ENCODE data around the gene ASCC1. TPM values are rescaled to one million over a fixed set of nuclear protein-coding genes. Genes with fewer than 3 reads are reported as not detected.
A peak's percentile ranks its signal among the peaks of the same experiment; 100 is the strongest.

Gene ASCC1
- total and polyA plus RNA-seq, 2 of the 13 experiments (the other 11 are each of a cell fraction or from before 2014, with no cell fraction given) = 21.6 to 30.1 TPM

DNA sequence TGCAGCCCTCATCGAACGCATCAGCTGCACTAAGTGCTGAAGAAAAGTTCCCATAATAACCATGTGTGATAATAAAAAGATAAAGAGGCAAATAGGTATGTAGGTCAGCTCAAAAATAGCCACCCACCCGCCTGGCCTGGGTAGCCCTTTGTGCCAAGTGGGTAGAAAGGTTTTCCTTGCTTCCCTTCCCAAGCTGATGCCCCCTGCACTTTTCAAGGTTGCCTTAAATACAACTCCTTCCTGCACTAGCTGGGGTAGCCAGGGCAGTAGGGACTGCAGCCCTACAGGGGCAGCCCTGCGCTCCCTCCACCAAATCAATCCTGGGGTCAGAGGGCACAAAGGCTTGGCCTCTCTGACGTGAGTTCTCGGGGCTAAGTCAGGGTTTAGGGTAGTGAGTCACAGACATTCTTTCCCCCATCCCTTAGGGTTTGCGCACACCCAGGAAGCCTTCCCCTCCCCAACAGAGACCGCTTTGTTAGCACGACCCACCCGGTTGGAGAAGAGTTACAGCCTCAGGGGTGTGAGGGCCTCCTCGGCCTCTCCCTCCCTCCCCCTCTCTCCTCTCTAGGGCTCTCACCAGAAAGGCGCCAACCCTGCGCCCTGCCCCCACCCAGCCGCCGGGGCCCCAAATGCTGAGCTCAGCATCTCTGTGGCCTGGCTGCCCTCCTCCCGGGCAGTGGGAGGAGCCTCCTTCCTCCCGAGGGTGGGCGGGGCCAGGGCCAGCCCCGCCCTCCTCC is 44.3 kb upstream of the ASCC1 start (continued):
- TF ChIP-seq ATF2 (CRISPR knock-in tag; IDR thresholded peaks at IDR 0.05) = peak; percentile 13; the same call in 1 of the 2 replicates
- no peak for TF ChIP-seq BRCA1 (CRISPR knock-in tag; IDR thresholded peaks at IDR 0.05)
- peak; percentile 52; the same call in 1 of the 2 replicates for TF ChIP-seq ELF3 (CRISPR knock-in tag; IDR thresholded peaks at IDR 0.05)
- TF ChIP-seq KLF11 (CRISPR knock-in tag; IDR thresholded peaks at IDR 0.05) = no peak; the same call in 1 of the 2 replicates
- peak; percentile 60 for TF ChIP-seq ZNF792 (CRISPR knock-in tag; IDR thresholded peaks at IDR 0.05)
- peak; percentile 96 for TF ChIP-seq NR2F6 (IDR thresholded peaks at IDR 0.05)
- TF ChIP-seq NR2F6 (CRISPR knock-in tag; IDR thresholded peaks at IDR 0.05) = peak; percentile 95
- peak; percentile 57; the same call in 1 of the 2 replicates for TF ChIP-seq UBTF (CRISPR knock-in tag; IDR thresholded peaks at IDR 0.05)
- TF ChIP-seq, protein P1, sequence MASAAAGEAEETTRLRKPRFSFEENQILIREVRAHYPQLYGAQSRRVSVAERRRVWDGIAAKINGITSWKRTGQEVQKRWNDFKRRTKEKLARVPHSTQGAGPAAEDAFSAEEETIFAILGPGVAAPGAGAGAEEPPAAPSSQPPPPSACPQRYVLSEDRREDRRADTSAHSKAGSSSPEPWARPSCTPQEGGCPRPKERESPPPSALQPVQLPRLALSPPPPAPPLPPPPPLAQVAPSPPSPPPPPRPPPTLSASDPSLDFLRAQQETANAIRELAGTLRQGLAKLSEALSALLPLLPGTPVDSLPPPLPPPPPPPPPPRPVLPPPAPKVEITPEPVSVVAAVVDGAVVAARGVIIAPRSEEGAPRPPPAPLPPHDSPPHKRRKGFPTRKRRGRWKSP (CRISPR knock-in tag; IDR thresholded peaks at IDR 0.05) = 0 out of 2 replicates have a peak, but pooled peaks have one; percentile 26
- TF ChIP-seq KDM6A (CRISPR knock-in tag; IDR thresholded peaks at IDR 0.05; ENCODE audit: low read depth) = no peak; the same call in 1 of the 2 replicates
- TF ChIP-seq SNAI1 (CRISPR knock-in tag; IDR thresholded peaks at IDR 0.05; ENCODE audit: borderline replicate concordance) = no peak
- peak; percentile 93 for TF ChIP-seq FOSL2 (CRISPR knock-in tag; IDR thresholded peaks at IDR 0.05)
- TF ChIP-seq ZC3H13 (CRISPR knock-in tag; IDR thresholded peaks at IDR 0.05) = no peak
- TF ChIP-seq NCOA1 (CRISPR knock-in tag; IDR thresholded peaks at IDR 0.05) = no peak
- TF ChIP-seq ZNF251 (CRISPR knock-in tag; IDR thresholded peaks at IDR 0.05) = no peak
- TF ChIP-seq ZBTB20 (CRISPR knock-in tag; IDR thresholded peaks at IDR 0.05; ENCODE audit: borderline replicate concordance, low read depth) = peak; percentile 64; the same call in 1 of the 2 replicates
- TF ChIP-seq ZNF263 (CRISPR knock-in tag; IDR thresholded peaks at IDR 0.05) = 0 out of 2 replicates have a peak, but pooled peaks have one; percentile 45
- TF ChIP-seq, protein P2, sequence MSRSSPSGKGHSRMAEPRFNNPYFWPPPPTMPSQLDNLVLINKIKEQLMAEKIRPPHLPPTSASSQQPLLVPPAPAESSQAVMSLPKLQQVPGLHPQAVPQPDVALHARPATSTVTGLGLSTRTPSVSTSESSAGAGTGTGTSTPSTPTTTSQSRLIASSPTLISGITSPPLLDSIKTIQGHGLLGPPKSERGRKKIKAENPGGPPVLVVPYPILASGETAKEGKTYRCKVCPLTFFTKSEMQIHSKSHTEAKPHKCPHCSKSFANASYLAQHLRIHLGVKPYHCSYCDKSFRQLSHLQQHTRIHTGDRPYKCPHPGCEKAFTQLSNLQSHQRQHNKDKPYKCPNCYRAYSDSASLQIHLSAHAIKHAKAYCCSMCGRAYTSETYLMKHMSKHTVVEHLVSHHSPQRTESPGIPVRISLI (CRISPR knock-in tag; IDR thresholded peaks at IDR 0.05; ENCODE audit: borderline replicate concordance) = peak; percentile 33; the same call in 1 of the 2 replicates
- no peak for TF ChIP-seq ZNF607 (CRISPR knock-in tag; IDR thresholded peaks at IDR 0.05; ENCODE audit: borderline replicate concordance)
- TF ChIP-seq ZNF670 (CRISPR knock-in tag; IDR thresholded peaks at IDR 0.05; ENCODE audit: borderline replicate concordance) = peak; percentile 87
- TF ChIP-seq PTBP1 (IDR thresholded peaks at IDR 0.05; ENCODE audit: low read depth, low read length, poor library complexity, severe bottlenecking) = no peak

Data from HepG2 (cell line).